ENCODE measurements around the gene TOX3. TPM values are rescaled to one million over a fixed set of nuclear protein-coding genes. Genes with fewer than 3 reads are reported as not detected.

Gene TOX3
- total and polyA plus RNA-seq, 2 donors, result 1.1 to 1.9 TPM

- 91% methylated on average over 2 of the region's 2 CpGs for WGBS
- Histone ChIP-seq H3K4me1 (ENCODE audit: insufficient read depth) (no peaks in the 10 kb centered on the region), H3K27ac (ENCODE audit: low read depth) (no peak overlapping the region), H3K36me3 (ENCODE audit: insufficient read depth) (no peaks in the 10 kb centered on the region), H3K4me3 (ENCODE audit: low read depth, low read length) (no peak overlapping the region)
- DNase-seq (ENCODE audit: extremely low spot score), result no peak
Observed at GRCh38 chr16:52540910-52541309, 6.0 kb downstream of the TOX3 start.

- no peak overlapping the region for H3K27ac ChIP-seq (ENCODE audit: low read depth)
- no peak for DNase-seq (ENCODE audit: extremely low spot score)
- H3K4me3 ChIP-seq (ENCODE audit: low read depth, low read length), result no peak overlapping the region
- no peaks in the 10 kb centered on the region for H3K4me1 ChIP-seq (ENCODE audit: insufficient read depth)
- no peaks in the 10 kb centered on the region for H3K36me3 ChIP-seq (ENCODE audit: insufficient read depth)
Observed at GRCh38 chr16:52539191-52539590, 7.8 kb downstream of the TOX3 start.

GRCh38 chr16:52538511-52538910 lies 8.4 kb downstream of the TOX3 start:
- no peak overlapping the region for H3K4me3 ChIP-seq (ENCODE audit: low read depth, low read length)
- H3K4me1 ChIP-seq (ENCODE audit: insufficient read depth), result no peaks in the 10 kb centered on the region
- WGBS, result 50% methylated on average over 1 of the region's 1 CpG
- H3K36me3 ChIP-seq (ENCODE audit: insufficient read depth), result no peaks in the 10 kb centered on the region
- no peak overlapping the region for H3K27ac ChIP-seq (ENCODE audit: low read depth)
- no peak for DNase-seq (ENCODE audit: extremely low spot score)

- Histone ChIP-seq H3K4me3 (ENCODE audit: low read depth, low read length) (no peak overlapping the region), H3K27ac (ENCODE audit: low read depth) (no peak overlapping the region), H3K4me1 (ENCODE audit: insufficient read depth) (no peaks in the 10 kb centered on the region), H3K36me3 (ENCODE audit: insufficient read depth) (no peaks in the 10 kb centered on the region)
- 29% methylated on average over 3 of the region's 3 CpGs for WGBS
- DNase-seq (ENCODE audit: extremely low spot score), result no peak
Observed at GRCh38 chr16:52537516-52537915, 9.4 kb downstream of the TOX3 start.

- Histone ChIP-seq H3K4me3 (ENCODE audit: low read depth, low read length) (no peak overlapping the region), H3K36me3 (ENCODE audit: insufficient read depth) (no peaks in the 10 kb centered on the region), H3K4me1 (ENCODE audit: insufficient read depth) (no peaks in the 10 kb centered on the region), H3K27ac (ENCODE audit: low read depth) (no peak overlapping the region)
- no peak for DNase-seq (ENCODE audit: extremely low spot score)
- WGBS, result 83% methylated on average over 3 of the region's 3 CpGs
Observed at GRCh38 chr16:52535076-52535475, 11.9 kb downstream of the TOX3 start.

GRCh38 chr16:52533296-52533695 lies 13.6 kb downstream of the TOX3 start:
- Histone ChIP-seq H3K4me1 (ENCODE audit: insufficient read depth) (no peaks in the 10 kb centered on the region), H3K36me3 (ENCODE audit: insufficient read depth) (no peaks in the 10 kb centered on the region), H3K4me3 (ENCODE audit: low read depth, low read length) (no peak overlapping the region), H3K27ac (ENCODE audit: low read depth) (no peak overlapping the region)
- 67% methylated on average over 1 of the region's 1 CpG for WGBS
- no peak for DNase-seq (ENCODE audit: extremely low spot score)

- Histone ChIP-seq H3K27ac (ENCODE audit: low read depth) (no peak overlapping the region), H3K36me3 (ENCODE audit: insufficient read depth) (no peaks in the 10 kb centered on the region), H3K4me1 (ENCODE audit: insufficient read depth) (no peaks in the 10 kb centered on the region), H3K4me3 (ENCODE audit: low read depth, low read length) (no peak overlapping the region)
- no peak for DNase-seq (ENCODE audit: extremely low spot score)
- WGBS, result 86% methylated on average over 8 of the region's 8 CpGs
Observed at GRCh38 chr16:52532384-52532783, 14.6 kb downstream of the TOX3 start.

- no peaks in the 10 kb centered on the region for H3K4me1 ChIP-seq (ENCODE audit: insufficient read depth)
- no peak overlapping the region for H3K27ac ChIP-seq (ENCODE audit: low read depth)
- no peaks in the 10 kb centered on the region for H3K36me3 ChIP-seq (ENCODE audit: insufficient read depth)
- 71% methylated on average over 1 of the region's 1 CpG for WGBS
- DNase-seq (ENCODE audit: extremely low spot score), result no peak
- H3K4me3 ChIP-seq (ENCODE audit: low read depth, low read length), result no peak overlapping the region
Observed at GRCh38 chr16:52529226-52529625, 17.7 kb downstream of the TOX3 start.

GRCh38 chr16:52528393-52529065 lies 18.4 kb downstream of the TOX3 start:
- Histone ChIP-seq H3K36me3 (ENCODE audit: insufficient read depth) (no peaks in the 10 kb centered on the region), H3K4me3 (ENCODE audit: low read depth, low read length) (no peak overlapping the region), H3K4me1 (ENCODE audit: insufficient read depth) (no peaks in the 10 kb centered on the region), H3K27ac (ENCODE audit: low read depth) (no peak overlapping the region)
- DNase-seq (ENCODE audit: extremely low spot score), result no peak
- 90% methylated on average over 5 of the region's 5 CpGs for WGBS

GRCh38 chr16:52526830-52527229 lies 20.1 kb downstream of the TOX3 start:
- Histone ChIP-seq H3K36me3 (ENCODE audit: insufficient read depth) (no peaks in the 10 kb centered on the region), H3K27ac (ENCODE audit: low read depth) (no peak overlapping the region), H3K4me1 (ENCODE audit: insufficient read depth) (no peaks in the 10 kb centered on the region), H3K4me3 (ENCODE audit: low read depth, low read length) (no peak overlapping the region)
- 89% methylated on average over 3 of the region's 3 CpGs for whole genome bisulfite sequencing
- no peak for DNase-seq (ENCODE audit: extremely low spot score)

- Histone ChIP-seq H3K4me1 (ENCODE audit: insufficient read depth) (no peaks in the 10 kb centered on the region), H3K36me3 (ENCODE audit: insufficient read depth) (no peaks in the 10 kb centered on the region), H3K4me3 (ENCODE audit: low read depth, low read length) (no peak overlapping the region), H3K27ac (ENCODE audit: low read depth) (no peak overlapping the region)
- DNase-seq (ENCODE audit: extremely low spot score), result no peak
- WGBS, result 56% methylated on average over 8 of the region's 8 CpGs
Observed at GRCh38 chr16:52526116-52526828, 20.7 kb downstream of the TOX3 start.

GRCh38 chr16:52521570-52521969 lies 25.4 kb downstream of the TOX3 start:
- Histone ChIP-seq H3K36me3 (ENCODE audit: insufficient read depth) (no peaks in the 10 kb centered on the region), H3K4me1 (ENCODE audit: insufficient read depth) (no peaks in the 10 kb centered on the region), H3K4me3 (ENCODE audit: low read depth, low read length) (no peak overlapping the region), H3K27ac (ENCODE audit: low read depth) (no peak overlapping the region)
- DNase-seq (ENCODE audit: extremely low spot score), result no peak
- 86% methylated on average over 6 of the region's 6 CpGs for WGBS

- H3K27ac ChIP-seq (ENCODE audit: low read depth), result no peak overlapping the region
- H3K4me1 ChIP-seq (ENCODE audit: insufficient read depth), result no peaks in the 10 kb centered on the region
- WGBS, result 86% methylated on average over 5 of the region's 5 CpGs
- no peak for DNase-seq (ENCODE audit: extremely low spot score)
- H3K36me3 ChIP-seq (ENCODE audit: insufficient read depth), result no peaks in the 10 kb centered on the region
- H3K4me3 ChIP-seq (ENCODE audit: low read depth, low read length), result no peak overlapping the region
Observed at GRCh38 chr16:52518884-52519283, 28.1 kb downstream of the TOX3 start.

GRCh38 chr16:52515068-52515671 lies 31.8 kb downstream of the TOX3 start:
- no peak for DNase-seq (ENCODE audit: extremely low spot score)
- no peak overlapping the region for H3K4me3 ChIP-seq (ENCODE audit: low read depth, low read length)
- H3K36me3 ChIP-seq (ENCODE audit: insufficient read depth), result no peaks in the 10 kb centered on the region
- no peak overlapping the region for H3K27ac ChIP-seq (ENCODE audit: low read depth)
- H3K4me1 ChIP-seq (ENCODE audit: insufficient read depth), result no peaks in the 10 kb centered on the region
- WGBS, result 79% methylated on average over 4 of the region's 4 CpGs
